SK-N-SH treated with all-trans-retinoic acid at 6 μM for 48 hours (cell line): Measurements from ENCODE around the gene NUBP1.

ENCODE experiments used
- ARNTL ChIP-seq: fragments of 450-650 bp; formaldehyde crosslinking; IDR thresholded peaks from 2 replicates; pipeline ENCODE4 v1.5.0; 2020; ENCODE audit warnings: low read depth, mild to moderate bottlenecking, moderate library complexity, borderline replicate concordance
- ESRRG ChIP-seq: fragments of 250-450 bp; sonication (Bioruptor Pico); IDR thresholded peaks from 2 replicates; pipeline ENCODE4 v1.6.1; 2021; ENCODE audit warnings: mild to moderate bottlenecking
- PATZ1 ChIP-seq: fragments of 250-450 bp; sonication (Bioruptor Pico); IDR thresholded peaks from 2 replicates; pipeline ENCODE4 v1.8.0; 2020; ENCODE audit warnings: mild to moderate bottlenecking, moderate library complexity, borderline replicate concordance
- PPARA ChIP-seq: fragments of 250-450 bp; sonication (Bioruptor Pico); IDR thresholded peaks from 2 replicates; pipeline ENCODE4 v1.5.0; 2020; ENCODE audit warnings: mild to moderate bottlenecking, borderline replicate concordance
- RARB ChIP-seq: fragments of 250-450 bp; sonication (Bioruptor Pico); IDR thresholded peaks from 2 replicates; pipeline ENCODE4 v1.8.0; 2021; ENCODE audit warnings: mild to moderate bottlenecking, moderate library complexity
- SNAI2 ChIP-seq: fragments of 250-450 bp; sonication (Bioruptor Pico); IDR thresholded peaks from 2 replicates; pipeline ENCODE4 v1.5.0; 2020; ENCODE audit warnings: mild to moderate bottlenecking, moderate library complexity
- TOX ChIP-seq: fragments of 250-450 bp; sonication (Bioruptor Pico); IDR thresholded peaks from 2 replicates; pipeline ENCODE4 v1.8.0; 2021; ENCODE audit warnings: mild to moderate bottlenecking, moderate library complexity, borderline replicate concordance
- TSHZ2 ChIP-seq: fragments of 250-450 bp; sonication (Bioruptor Pico); IDR thresholded peaks from 2 replicates; pipeline ENCODE4 v1.5.0; 2020; ENCODE audit warnings: mild to moderate bottlenecking, moderate library complexity
- ZC3H10 ChIP-seq: fragments of 250-450 bp; sonication (Bioruptor Pico); IDR thresholded peaks from 2 replicates; pipeline ENCODE4 v1.5.1; 2021; ENCODE audit warnings: mild to moderate bottlenecking, moderate library complexity
- ZFP3 ChIP-seq: fragments of 250-450 bp; sonication (Bioruptor Pico); IDR thresholded peaks from 2 replicates; pipeline ENCODE4 v1.5.0; 2020; ENCODE audit warnings: mild to moderate bottlenecking, moderate library complexity
- ZFP30 ChIP-seq: fragments of 450-650 bp; formaldehyde crosslinking; IDR thresholded peaks from 2 replicates; pipeline ENCODE4 v1.5.0; 2022; ENCODE audit warnings: mild to moderate bottlenecking, moderate library complexity
- ZNF565 ChIP-seq: fragments of 450-650 bp; formaldehyde crosslinking; conservative IDR thresholded peaks from 2 replicates; pipeline ENCODE4 v1.5.0; 2020; ENCODE audit warnings: low read depth, mild to moderate bottlenecking, moderate library complexity

GRCh38 chr16:10752843-10753523 is 9.3 kb downstream of the NUBP1 start:
- no peak for TF ChIP-seq ESRRG (CRISPR knock-in tag)
- no peak for TF ChIP-seq PATZ1 (CRISPR knock-in tag)
- TF ChIP-seq RARB, result no peak
- no peak for TF ChIP-seq PPARA
- no peak for TF ChIP-seq ZFP3 (CRISPR knock-in tag)
- TF ChIP-seq ZNF565 (CRISPR knock-in tag), result no peak
- TF ChIP-seq ZFP30, result no peak
- no peak for TF ChIP-seq SNAI2 (CRISPR knock-in tag)
- TF ChIP-seq TSHZ2 (CRISPR knock-in tag), result no peak
- no peak for TF ChIP-seq TOX (CRISPR knock-in tag)
- TF ChIP-seq ZC3H10, result no peak
- TF ChIP-seq ARNTL (CRISPR knock-in tag), result no peak
